Measurements from ENCODE around the gene CLDN5.

- no peak for TF ChIP-seq CTCF (IDR thresholded peaks at IDR 0.05)
- TF ChIP-seq POLR2A (IDR thresholded peaks at IDR 0.05): no peak
- no peak for TF ChIP-seq EP300 (IDR thresholded peaks at IDR 0.05)
Measured at GRCh38 chr22:19497245-19497644, 27.0 kb downstream of the CLDN5 start.
